NCI-H2227 (cell line): ENCODE measurements around the gene HACD2.

ENCODE experiments used
- DNase-seq: peaks from one replicate; lab custom pipeline; 2025; ENCODE audit not compliant: unreplicated experiment; lab: John Stamatoyannopoulos, UW

The HACD2 gene

GRCh38 chr3:123448536-123449101 lies 136.2 kb downstream of the HACD2 start, which contains the start of gene ADCY5:
Gene ADCY5 (minus strand): TSS chr3:123449090. CDS start chr3:123448545, 545 bp downstream.
- peak; percentile 33 for DNase-seq

GRCh38 chr3:123447749-123448517 lies 136.9 kb downstream of the HACD2 start:
- DNase-seq, result peak; percentile 46

GRCh38 chr3:123447416-123447748 lies 137.5 kb downstream of the HACD2 start:
- DNase-seq, result no peak

- DNase-seq, result no peak
These were observed 138.2 kb downstream of the HACD2 start for GRCh38 chr3:123446610-123447109.

GRCh38 chr3:123446210-123446609 lies 138.6 kb downstream of the HACD2 start:
- no peak for DNase-seq

GRCh38 chr3:123445702-123446101 lies 139.2 kb downstream of the HACD2 start:
- DNase-seq, result no peak

GRCh38 chr3:123444744-123445143 lies 140.1 kb downstream of the HACD2 start:
- no peak for DNase-seq

GRCh38 chr3:123444023-123444422 lies 140.8 kb downstream of the HACD2 start:
- peak; percentile 78 for DNase-seq

- DNase-seq, result no peak
These were observed 141.9 kb downstream of the HACD2 start for GRCh38 chr3:123442908-123443307.

- no peak for DNase-seq
These were observed 142.7 kb downstream of the HACD2 start for GRCh38 chr3:123442125-123442524.
